Fibroblast of skin of back (primary cell): ENCODE results near the gene ELP5.
A peak's percentile ranks its signal among the peaks of the same experiment; 100 is the strongest.
"Not testable (repeated sequence)": the region's sequence is repeated elsewhere in the genome, so short reads cannot be mapped to it uniquely, and the experiment has no call there.

ENCODE experiments used
- DNase-seq: peaks from one replicate; pipeline ENCODE4 v3.0.0-alpha.2; 2013

Gene ELP5

GRCh38 chr17:7237266-7237760 is 14.7 kb upstream of the ELP5 start:
- no peak for DNase-seq

- DNase-seq, result peak; percentile 76
These were observed 14.1 kb upstream of the ELP5 start for GRCh38 chr17:7237761-7238419.

- DNase-seq, result peak; percentile 35
These were observed 13.5 kb upstream of the ELP5 start for GRCh38 chr17:7238420-7239090.

GRCh38 chr17:7239091-7240027 is 12.7 kb upstream of the ELP5 start, which contains the start of gene PHF23:
Gene PHF23 (minus strand): TSS chr17:7239457. CDS start chr17:7239279, 178 bp downstream.
- DNase-seq, result peak; percentile 100

- DNase-seq, result no peak
These were observed 11.6 kb upstream of the ELP5 start for GRCh38 chr17:7240375-7240774.

GRCh38 chr17:7241090-7241733 is 10.8 kb upstream of the ELP5 start:
- DNase-seq, result no peak

- peak; percentile 90 for DNase-seq
These were observed 10.0 kb upstream of the ELP5 start, which contains the start of gene GABARAP for GRCh38 chr17:7241783-7242716. Gene GABARAP (minus strand): TSS chr17:7242449. CDS start chr17:7242330, 119 bp downstream.

GRCh38 chr17:7242717-7243452 is 9.1 kb upstream of the ELP5 start:
- DNase-seq, result peak; percentile 95

- DNase-seq, result no peak
These were observed 8.6 kb upstream of the ELP5 start for GRCh38 chr17:7243453-7243729.

GRCh38 chr17:7243838-7244237 is 8.2 kb upstream of the ELP5 start:
- DNase-seq, result not testable (repeated sequence)

GRCh38 chr17:7246779-7247178 is 5.2 kb upstream of the ELP5 start:
- DNase-seq, result no peak

GRCh38 chr17:7248796-7249195 is 3.2 kb upstream of the ELP5 start:
- DNase-seq, result no peak

GRCh38 chr17:7249214-7249613 is 2.8 kb upstream of the ELP5 start:
- DNase-seq, result no peak

GRCh38 chr17:7249830-7250229 is 2.2 kb upstream of the ELP5 start:
- no peak for DNase-seq

- no peak for DNase-seq
These were observed 1.1 kb upstream of the ELP5 start for GRCh38 chr17:7250695-7251627.

GRCh38 chr17:7251661-7252175 is 297 bp upstream of the ELP5 start, which contains the start of gene CTDNEP1:
Gene CTDNEP1 (minus strand): TSS chr17:7251734. CDS start chr17:7251296, 438 bp downstream.
- peak; percentile 100 for DNase-seq

GRCh38 chr17:7253082-7253481 is 1.1 kb downstream of the ELP5 start:
- DNase-seq, result no peak

GRCh38 chr17:7254511-7254910 is 2.5 kb downstream of the ELP5 start:
- no peak for DNase-seq
